HCT116 (cell line): ENCODE results near the gene IL6ST. TPM values are rescaled to one million over a fixed set of nuclear protein-coding genes. Genes with fewer than 3 reads are reported as not detected.
A peak's percentile ranks its signal among the peaks of the same experiment; 100 is the strongest.

Experiments used
- ATAC-seq: fragments of 200-7000 bp; cut with Tn5 transposase; 2 replicates; pipeline ENCODE4 v1.9.1; 2020; ENCODE audit warnings: mild to moderate bottlenecking, moderate library complexity
- BruUV-seq: library from RNA; stranded (reverse); fragments of 400-500 nt; replicated peaks from 2 replicates; lab custom pipeline; 2021; lab: Mats Ljungman, UMichigan
- CTCF ChIA-PET: fragments of 300-600 bp; sonication (Branson Sonifier 250); formaldehyde crosslinking; loops from one replicate; lab custom pipeline; 2021; ENCODE audit warnings: antibody characterized with exemption; lab: Charles Lee
- POLR2A ChIA-PET: fragments of 300-600, 350-600 bp; sonication (Branson Sonifier 250); formaldehyde crosslinking; loops from one replicate; lab custom pipeline; 2021; ENCODE audit warnings: antibody characterized with exemption; lab: Charles Lee
- RAD21 ChIA-PET, 2 experiments: fragments of 300-600 bp; sonication (Branson Sonifier 250); formaldehyde crosslinking; loops; one replicate each; lab custom pipeline; 2023; ENCODE audit warnings: low total read pairs in 2 of 2; ENCODE audit not compliant: uncharacterized antibody in 2 of 2, unreplicated experiment in 2 of 2, low non-redundant PET in 1 of 2; lab: Charles Lee
- DNase-seq: peaks from one replicate; pipeline ENCODE4 v3.0.0-alpha.2; 2010; ENCODE audit warnings: low read depth, low spot score
- H2AFZ ChIP-seq: fragments of 200-600 bp; shearing (Covaris generic), sonication (generic); 2 replicates; pipeline ENCODE4 v1.6.1; 2017; ENCODE audit warnings: low read depth, mixed run types, mixed read lengths, antibody characterized with exemption, low read length; ENCODE audit not compliant: poor library complexity, severe bottlenecking
- H3K27ac ChIP-seq: 2 replicates; pipeline ENCODE4 v1.5.1; 2012; ENCODE audit warnings: low read depth, low read length
- H3K27me3 ChIP-seq: fragments of 200-600 bp; sonication (generic); 2 replicates; pipeline ENCODE4 v1.6.1; 2016; ENCODE audit warnings: mixed run types, low read length, mixed read lengths; ENCODE audit not compliant: insufficient read depth
- H3K36me3 ChIP-seq, 2 experiments: fragments of 200-500 bp in 1 of 2; fragments of 200-600 bp in 1 of 2; sonication (Bioruptor generic) in 1 of 2; sonication (generic) in 1 of 2; 2 replicates each; pipeline versions ENCODE4 v1.5.1 to v1.6.1; 2014 to 2016; ENCODE audit warnings: low read length in 2 of 2, inconsistent platforms in 1 of 2, mixed read lengths in 1 of 2, mixed run types in 1 of 2; ENCODE audit not compliant: insufficient read depth in 2 of 2, control insufficient read depth in 1 of 2
- H3K4me1 ChIP-seq, 2 experiments: fragments of 200-600 bp in 1 of 2; sonication (generic) in 1 of 2; 2 replicates each; pipeline versions ENCODE4 v1.5.1 to v1.6.1; 2012 to 2017; ENCODE audit warnings: low read length in 2 of 2, inconsistent platforms in 1 of 2, mild to moderate bottlenecking in 1 of 2, mixed read lengths in 1 of 2, mixed run types in 1 of 2, moderate library complexity in 1 of 2; ENCODE audit not compliant: insufficient read depth in 2 of 2, control insufficient read depth in 1 of 2
- H3K4me2 ChIP-seq: fragments of 200-600 bp; sonication (generic); 2 replicates; pipeline ENCODE4 v1.6.1; 2017; ENCODE audit warnings: mixed run types, low read length, mixed read lengths
- H3K4me3 ChIP-seq, 2 experiments: fragments of 200-600 bp in 1 of 2; sonication (generic) in 1 of 2; replicated peaks in 1 of 2; 2 replicates each; pipeline ENCODE4 v1.5.1; 2011 to 2016; ENCODE audit warnings: low read length in 2 of 2, control low read depth in 1 of 2, low read depth in 1 of 2, mild to moderate bottlenecking in 1 of 2, mixed read lengths in 1 of 2, mixed run types in 1 of 2
- H3K79me2 ChIP-seq: fragments of 200-600 bp; sonication (generic); 2 replicates; pipeline ENCODE4 v1.6.1; 2017; ENCODE audit warnings: mild to moderate bottlenecking, mixed run types, low read length, moderate library complexity, mixed read lengths; ENCODE audit not compliant: insufficient read depth
- H3K9ac ChIP-seq: fragments of 200-600 bp; sonication (generic); 2 replicates; pipeline ENCODE4 v1.6.1; 2016; ENCODE audit warnings: low read length, mixed read lengths
- H3K9me2 ChIP-seq: fragments of 200-600 bp; sonication (generic), shearing (Covaris generic); 2 replicates; pipeline ENCODE4 v1.6.1; 2017; ENCODE audit warnings: mixed run types, mild to moderate bottlenecking, moderate library complexity; ENCODE audit not compliant: insufficient read depth
- H3K9me3 ChIP-seq, 2 experiments: fragments of 200-500 bp in 1 of 2; fragments of 200-600 bp in 1 of 2; sonication (Bioruptor generic) in 1 of 2; sonication (generic) in 1 of 2; 2 replicates each; pipeline ENCODE4 v1.6.1; 2014 to 2017; ENCODE audit warnings: low read length in 2 of 2, mixed read lengths in 2 of 2, inconsistent platforms in 1 of 2, low read depth in 1 of 2, mild to moderate bottlenecking in 1 of 2, mixed run types in 1 of 2, moderate library complexity in 1 of 2; ENCODE audit not compliant: control insufficient read depth in 1 of 2, insufficient read depth in 1 of 2
- H4K20me1 ChIP-seq: fragments of 200-600 bp; sonication (generic), shearing (Covaris generic); 2 replicates; pipeline ENCODE4 v1.6.1; 2017; ENCODE audit warnings: mixed run types, mild to moderate bottlenecking, moderate library complexity; ENCODE audit not compliant: insufficient read depth
- ATF3 ChIP-seq: IDR thresholded peaks from 2 replicates; pipeline ENCODE4 v1.6.1; 2012
- CBX3 ChIP-seq: IDR thresholded peaks from 2 replicates; pipeline ENCODE4 v1.6.1; 2012; ENCODE audit warnings: low read depth
- CEBPB ChIP-seq: IDR thresholded peaks from 2 replicates; pipeline ENCODE4 v1.6.1; 2012; ENCODE audit warnings: low read depth
- EGR1 ChIP-seq: IDR thresholded peaks from 2 replicates; pipeline ENCODE4 v1.6.1; 2012; ENCODE audit warnings: low read depth
- JUND ChIP-seq: IDR thresholded peaks from 2 replicates; pipeline ENCODE4 v1.6.1; 2012
- SIN3A ChIP-seq: IDR thresholded peaks from 2 replicates; pipeline ENCODE4 v1.6.1; 2012; ENCODE audit warnings: low read depth
- SP1 ChIP-seq: IDR thresholded peaks from 2 replicates; pipeline ENCODE4 v1.6.1; 2012; ENCODE audit warnings: low read depth
- SRF ChIP-seq: IDR thresholded peaks from 2 replicates; pipeline ENCODE4 v1.6.1; 2012; ENCODE audit warnings: low read depth
- YY1 ChIP-seq: IDR thresholded peaks from 2 replicates; pipeline ENCODE4 v1.6.1; 2011; ENCODE audit warnings: low read length, low read depth, moderate library complexity, mild to moderate bottlenecking; ENCODE audit not compliant: insufficient replicate concordance; ENCODE audit errors: extremely low read depth
- intact Hi-C: fragments of 100-400 bp; cut with micrococcal nuclease; formaldehyde crosslinking; loops from 2 replicates; pipeline ENCODE4 v1.10.0; 2022
- total RNA-seq: library from RNA; stranded (reverse); gene quantifications from one replicate; pipeline ENCODE4 v1.2.1, GENCODE V29; 2021; ENCODE audit not compliant: unreplicated experiment
- TF ChIP-seq, protein P1 (sequence below), 3 experiments: fragments of 200-600 bp in 1 of 3; sonication (generic) in 1 of 3; IDR thresholded peaks in 2 of 3; conservative IDR thresholded peaks in 1 of 3; 2 replicates each; pipeline ENCODE4 v1.5.1; 2012 to 2017; ENCODE audit warnings: low read depth in 2 of 3, low read length in 2 of 3, antibody characterized with exemption in 1 of 3, borderline replicate concordance in 1 of 3, control low read depth in 1 of 3, mild to moderate bottlenecking in 1 of 3, mixed read lengths in 1 of 3, mixed run types in 1 of 3, moderate library complexity in 1 of 3; ENCODE audit not compliant: insufficient read depth in 1 of 3

The IL6ST gene
- total RNA-seq, 1 experiment from 2014 or later = 26.5 TPM

GRCh38 chr5:56024810-56025150 lies 30.0 kb upstream of the IL6ST start:
- POLR2A ChIA-PET = no interaction called here
- no peak overlapping the region for H3K27ac ChIP-seq
- H2AFZ ChIP-seq = peak overlapping the region; percentile 36
- H3K9ac ChIP-seq = no peak overlapping the region
- DNase-seq = no peak
- CTCF ChIA-PET = no interaction called here
- no peaks in the 10 kb centered on the region for H4K20me1 ChIP-seq
- H3K4me2 ChIP-seq = no peak overlapping the region
- H3K79me2 ChIP-seq = no peaks in the 10 kb centered on the region
- no peaks in the 10 kb centered on the region for H3K9me2 ChIP-seq
- no peak for ATAC-seq
- H3K36me3 ChIP-seq = no peaks in the 10 kb centered on the region
- H3K4me3 ChIP-seq = no peak overlapping the region
- no peaks in the 10 kb centered on the region for H3K27me3 ChIP-seq
- RAD21 ChIA-PET = no interaction called here
- BruUV-seq = no TSS peak
- TF ChIP-seq CEBPB = no peak
- no peak for TF ChIP-seq SIN3A
- no peak for TF ChIP-seq SP1
- TF ChIP-seq, protein P1, sequence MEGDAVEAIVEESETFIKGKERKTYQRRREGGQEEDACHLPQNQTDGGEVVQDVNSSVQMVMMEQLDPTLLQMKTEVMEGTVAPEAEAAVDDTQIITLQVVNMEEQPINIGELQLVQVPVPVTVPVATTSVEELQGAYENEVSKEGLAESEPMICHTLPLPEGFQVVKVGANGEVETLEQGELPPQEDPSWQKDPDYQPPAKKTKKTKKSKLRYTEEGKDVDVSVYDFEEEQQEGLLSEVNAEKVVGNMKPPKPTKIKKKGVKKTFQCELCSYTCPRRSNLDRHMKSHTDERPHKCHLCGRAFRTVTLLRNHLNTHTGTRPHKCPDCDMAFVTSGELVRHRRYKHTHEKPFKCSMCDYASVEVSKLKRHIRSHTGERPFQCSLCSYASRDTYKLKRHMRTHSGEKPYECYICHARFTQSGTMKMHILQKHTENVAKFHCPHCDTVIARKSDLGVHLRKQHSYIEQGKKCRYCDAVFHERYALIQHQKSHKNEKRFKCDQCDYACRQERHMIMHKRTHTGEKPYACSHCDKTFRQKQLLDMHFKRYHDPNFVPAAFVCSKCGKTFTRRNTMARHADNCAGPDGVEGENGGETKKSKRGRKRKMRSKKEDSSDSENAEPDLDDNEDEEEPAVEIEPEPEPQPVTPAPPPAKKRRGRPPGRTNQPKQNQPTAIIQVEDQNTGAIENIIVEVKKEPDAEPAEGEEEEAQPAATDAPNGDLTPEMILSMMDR (IDR thresholded peaks at IDR 0.05 in 2 of 3, conservative IDR thresholded peaks at IDR 0.05 in 1 of 3; ENCODE audit: borderline replicate concordance in 1 of 3, insufficient read depth in 1 of 3, low read depth in 2 of 3, low read length in 2 of 3) = no peak
- no peak for TF ChIP-seq ATF3
- TF ChIP-seq YY1 = no peak
- TF ChIP-seq JUND = no peak
- TF ChIP-seq CBX3 = no peak
- TF ChIP-seq, all 23 proteins: peak for 0
- Histone ChIP-seq H3K9me3 (no peaks in the 10 kb centered on the region), H3K4me1 (no peaks in the 10 kb centered on the region)
- intact Hi-C loops = no loop called here

DNA sequence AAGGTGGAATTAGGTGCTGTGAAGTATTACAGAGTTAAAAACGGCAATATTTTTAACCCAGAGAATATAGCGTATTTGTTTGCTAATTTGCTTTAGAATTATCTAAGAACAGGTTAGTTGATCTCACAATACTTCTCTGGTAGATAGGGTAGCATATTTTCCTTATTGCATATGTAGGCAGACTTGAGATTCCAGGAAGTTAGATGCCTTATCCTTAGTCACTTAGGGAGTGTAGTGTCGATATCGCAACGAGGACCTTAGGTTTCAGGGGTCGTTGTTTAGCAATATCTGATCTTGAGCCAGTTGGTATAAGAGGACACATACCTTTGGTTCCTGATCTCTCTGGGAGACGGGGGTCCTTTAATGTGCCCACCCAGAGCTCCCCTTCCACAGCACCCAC lies 28.5 kb upstream of the IL6ST start:
- DNase-seq (no peak), ATAC-seq (no peak)
- Histone ChIP-seq H3K4me3 (no peak overlapping the region), H2AFZ (no peak overlapping the region), H3K4me2 (no peak overlapping the region), H3K4me1 (no peaks in the 10 kb centered on the region), H3K27ac (no peak overlapping the region), H3K9ac (no peak overlapping the region), H3K9me3 (no peaks in the 10 kb centered on the region), H3K36me3 (no peaks in the 10 kb centered on the region), H3K27me3 (no peaks in the 10 kb centered on the region), H4K20me1 (no peaks in the 10 kb centered on the region), H3K9me2 (no peaks in the 10 kb centered on the region), H3K79me2 (no peaks in the 10 kb centered on the region)
- RAD21 ChIA-PET = no interaction called here
- no TSS peak for BruUV-seq
- TF ChIP-seq EGR1 (no peak), SRF (no peak)
- CTCF ChIA-PET = no interaction called here
- intact Hi-C loops = no loop called here
- POLR2A ChIA-PET = interaction anchor here (0.5 kb wide), 1 partner anchor 10 kb away, joined by 4 read pairs; no protein-coding TSS in a partner anchor
